ENCODE results near the gene CASZ1.
A peak's percentile ranks its signal among the peaks of the same experiment; 100 is the strongest.

CASZ1 gene

DNA sequence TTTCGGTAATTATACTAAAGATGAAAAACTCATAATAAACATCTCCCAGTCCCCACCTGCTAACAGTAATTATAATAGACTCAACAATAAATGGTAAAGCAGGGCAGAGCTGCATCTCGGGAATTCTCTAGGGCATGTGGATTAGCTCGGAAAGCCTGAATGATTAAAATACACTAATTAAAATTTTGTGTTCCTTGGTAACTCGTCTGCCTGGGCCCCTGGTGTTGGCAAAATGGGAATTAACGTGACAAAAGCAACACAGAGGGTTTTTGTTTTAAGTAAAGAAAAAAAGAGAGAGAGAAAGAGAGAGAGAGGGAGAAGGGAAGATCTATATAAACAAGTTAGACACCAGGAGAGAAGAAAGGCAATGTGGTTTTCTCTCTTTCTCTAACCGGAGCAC, 62.1 kb downstream of the CASZ1 start:
- H3K4me3 ChIP-seq (ENCODE audit: low read depth, low read length), result no peak overlapping the region
- TF ChIP-seq CTCF (IDR thresholded peaks at IDR 0.05; ENCODE audit: insufficient read depth, low read length, missing control alignments), result no peak
- DNase-seq (ENCODE audit: low read depth, low spot score), result no peak
- CTCF ChIA-PET, result interaction anchor here (1.3 kb wide), 1 partner anchor 133 kb away, joined by 3 read pairs; no protein-coding TSS in a partner anchor
- POLR2A ChIA-PET, result no interaction called here

GRCh38 chr1:10733474-10734366, 62.7 kb downstream of the CASZ1 start:
- H3K4me3 ChIP-seq (ENCODE audit: low read depth, low read length), result no peak overlapping the region
- no peak for TF ChIP-seq CTCF (IDR thresholded peaks at IDR 0.05; ENCODE audit: insufficient read depth, low read length, missing control alignments)
- CTCF ChIA-PET, result interaction anchor here (1.3 kb wide), 1 partner anchor 134 kb away, joined by 3 read pairs; no protein-coding TSS in a partner anchor
- DNase-seq (ENCODE audit: low read depth, low spot score), result no peak
- POLR2A ChIA-PET, result no interaction called here

- DNase-seq (ENCODE audit: low read depth, low spot score), result peak; percentile 36
Measured at GRCh38 chr1:10730985-10731384, 65.5 kb downstream of the CASZ1 start.

GRCh38 chr1:10728595-10729410, 67.6 kb downstream of the CASZ1 start:
- ChIA-PET POLR2A (no interaction called here), CTCF (no interaction called here)
- TF ChIP-seq CTCF (IDR thresholded peaks at IDR 0.05; ENCODE audit: insufficient read depth, low read length, missing control alignments), result no peak
- no peak for DNase-seq (ENCODE audit: low read depth, low spot score)
- H3K4me3 ChIP-seq (ENCODE audit: low read depth, low read length), result no peak overlapping the region

More at GRCh38 chr1:10730985-10731384, 65.5 kb downstream of the CASZ1 start:
- POLR2A ChIA-PET, result interaction anchor here (0.6 kb wide), 1 partner anchor 159 kb away, joined by 3 read pairs; no protein-coding TSS in a partner anchor
- no peak overlapping the region for H3K4me3 ChIP-seq (ENCODE audit: low read depth, low read length)
- CTCF ChIA-PET, result interaction anchor here (1.2 kb wide), 1 partner anchor 15 kb away, joined by 3 read pairs; no protein-coding TSS in a partner anchor
- TF ChIP-seq CTCF (IDR thresholded peaks at IDR 0.05; ENCODE audit: insufficient read depth, low read length, missing control alignments), result no peak

GRCh38 chr1:10727751-10728232, 68.7 kb downstream of the CASZ1 start:
- DNase-seq (ENCODE audit: low read depth, low spot score), result no peak
- ChIA-PET POLR2A (no interaction called here), CTCF (no interaction called here)
- no peak overlapping the region for H3K4me3 ChIP-seq (ENCODE audit: low read depth, low read length)
- no peak for TF ChIP-seq CTCF (IDR thresholded peaks at IDR 0.05; ENCODE audit: insufficient read depth, low read length, missing control alignments)

GRCh38 chr1:10726355-10726754, 70.1 kb downstream of the CASZ1 start:
- no peak overlapping the region for H3K4me3 ChIP-seq (ENCODE audit: low read depth, low read length)
- CTCF ChIA-PET, result no interaction called here
- DNase-seq (ENCODE audit: low read depth, low spot score), result no peak
- TF ChIP-seq CTCF (IDR thresholded peaks at IDR 0.05; ENCODE audit: insufficient read depth, low read length, missing control alignments), result no peak
- POLR2A ChIA-PET, result no interaction called here

Data from AG04449 (cell line).